Thyroid gland (tissue), 4 donors: ENCODE data around the gene LRRC41. TPM values are rescaled to one million over a fixed set of nuclear protein-coding genes. Genes with fewer than 3 reads are reported as not detected.
"Not testable (repeated sequence)": the region's sequence is repeated elsewhere in the genome, so short reads cannot be mapped to it uniquely, and the experiment has no call there.

Experiments used
- DNase-seq, 2 donors: peaks; one replicate each; pipeline ENCODE4 v3.0.0-alpha.2; 2019
- H3K27ac ChIP-seq, 3 donors: fragments of 200-600 bp; sonication (generic); 1 replicate in 2 of 3; 2 replicates in 1 of 3; pipeline ENCODE4 v1.5.1; 2016 to 2019; ENCODE audit warnings: mild to moderate bottlenecking in 1 of 3, moderate library complexity in 1 of 3
- H3K27me3 ChIP-seq: fragments of 200-600 bp; sonication (generic); one replicate; pipeline ENCODE4 v1.5.1; 2019
- H3K36me3 ChIP-seq, 2 donors: fragments of 200-600 bp; sonication (generic); one replicate each; pipeline ENCODE4 v1.5.1; 2016 to 2019
- H3K4me1 ChIP-seq, 2 donors: fragments of 200-600 bp; sonication (generic); one replicate each; pipeline ENCODE4 v1.5.1; 2017 to 2019
- H3K4me3 ChIP-seq, 3 donors: fragments of 200-600 bp; sonication (generic); replicated peaks in 1 of 3; 1 replicate in 2 of 3; 2 replicates in 1 of 3; pipeline ENCODE4 v1.5.1; 2016; ENCODE audit warnings: mild to moderate bottlenecking in 1 of 3
- H3K9me3 ChIP-seq: fragments of 200-600 bp; sonication (generic); one replicate; pipeline ENCODE4 v1.5.1; 2017
- POLR2A ChIP-seq, 2 donors: fragments of 450-650 bp; IDR thresholded peaks; one replicate each; pipeline ENCODE4 v1.6.1; 2017; ENCODE audit warnings: antibody characterized with exemption in 2 of 2, mild to moderate bottlenecking in 2 of 2, moderate library complexity in 1 of 2
- WGBS, 2 donors: methylation state at CpG; one replicate each; pipeline ENCODE4 v1.1.5; 2017; 5-methylcytosine and 5-hydroxymethylcytosine counted together
- intact Hi-C: fragments of 100-400 bp; cut with DNase I; formaldehyde crosslinking; loops from one replicate; pipeline ENCODE4 v1.15.1; 2023
- total RNA-seq, 4 donors: library from RNA; depleted of rRNA; stranded (reverse); fragments of >200 nt; gene quantifications; one replicate each; pipeline ENCODE4 v1.2.3, GENCODE V29; 2016
- TF ChIP-seq, protein P1 (sequence below), 6 experiments: fragments of 200-600 bp in 3 of 6; fragments of 450-650 bp in 3 of 6; sonication (generic) in 3 of 6; IDR thresholded peaks; one replicate each; pipeline ENCODE4 v1.5.1; 2016 to 2019; ENCODE audit warnings: antibody characterized with exemption in 6 of 6, mild to moderate bottlenecking in 2 of 6, inconsistent platforms in 1 of 6, moderate library complexity in 1 of 6

LRRC41 gene
- total RNA-seq, 4 donors from 2014 or later, result 73.5 to 111 (median 99.4) TPM

DNA sequence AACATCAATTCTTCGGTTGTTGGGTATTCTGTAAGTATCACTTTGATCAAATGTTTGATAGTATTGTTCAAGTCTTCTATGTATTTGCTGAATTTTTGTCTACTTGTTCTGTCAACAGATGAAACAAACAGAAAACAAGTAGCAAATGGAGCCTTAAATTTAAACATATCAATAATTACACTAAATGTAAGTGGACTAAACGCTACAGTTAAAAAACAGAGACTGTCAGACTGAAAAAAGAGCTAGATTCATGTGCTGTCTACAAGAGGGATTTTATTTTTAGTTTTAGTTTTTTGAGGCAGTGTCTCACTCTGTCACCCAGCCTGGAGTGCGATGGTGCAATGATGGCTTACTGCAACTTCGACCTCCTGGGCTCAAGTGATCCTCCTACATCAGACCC lies 66.5 kb downstream of the LRRC41 start:
- Histone ChIP-seq H3K9me3 (no peaks in the 10 kb centered on the region), H3K36me3 (no peaks in the 10 kb centered on the region), H3K4me1 (no peaks in the 10 kb centered on the region), H3K27me3 (no peaks in the 10 kb centered on the region), H3K4me3 (no peak overlapping the region), H3K27ac (no peak overlapping the region)
- WGBS, 2 donors, result 90 to 91% methylated on average over 4 of the region's 4 CpGs
- TF ChIP-seq POLR2A (IDR thresholded peaks at IDR 0.05), result no peak
- TF ChIP-seq, protein P1, sequence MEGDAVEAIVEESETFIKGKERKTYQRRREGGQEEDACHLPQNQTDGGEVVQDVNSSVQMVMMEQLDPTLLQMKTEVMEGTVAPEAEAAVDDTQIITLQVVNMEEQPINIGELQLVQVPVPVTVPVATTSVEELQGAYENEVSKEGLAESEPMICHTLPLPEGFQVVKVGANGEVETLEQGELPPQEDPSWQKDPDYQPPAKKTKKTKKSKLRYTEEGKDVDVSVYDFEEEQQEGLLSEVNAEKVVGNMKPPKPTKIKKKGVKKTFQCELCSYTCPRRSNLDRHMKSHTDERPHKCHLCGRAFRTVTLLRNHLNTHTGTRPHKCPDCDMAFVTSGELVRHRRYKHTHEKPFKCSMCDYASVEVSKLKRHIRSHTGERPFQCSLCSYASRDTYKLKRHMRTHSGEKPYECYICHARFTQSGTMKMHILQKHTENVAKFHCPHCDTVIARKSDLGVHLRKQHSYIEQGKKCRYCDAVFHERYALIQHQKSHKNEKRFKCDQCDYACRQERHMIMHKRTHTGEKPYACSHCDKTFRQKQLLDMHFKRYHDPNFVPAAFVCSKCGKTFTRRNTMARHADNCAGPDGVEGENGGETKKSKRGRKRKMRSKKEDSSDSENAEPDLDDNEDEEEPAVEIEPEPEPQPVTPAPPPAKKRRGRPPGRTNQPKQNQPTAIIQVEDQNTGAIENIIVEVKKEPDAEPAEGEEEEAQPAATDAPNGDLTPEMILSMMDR (IDR thresholded peaks at IDR 0.05), result no peak
- intact Hi-C loops, result no loop called here
- no peak for DNase-seq

DNA sequence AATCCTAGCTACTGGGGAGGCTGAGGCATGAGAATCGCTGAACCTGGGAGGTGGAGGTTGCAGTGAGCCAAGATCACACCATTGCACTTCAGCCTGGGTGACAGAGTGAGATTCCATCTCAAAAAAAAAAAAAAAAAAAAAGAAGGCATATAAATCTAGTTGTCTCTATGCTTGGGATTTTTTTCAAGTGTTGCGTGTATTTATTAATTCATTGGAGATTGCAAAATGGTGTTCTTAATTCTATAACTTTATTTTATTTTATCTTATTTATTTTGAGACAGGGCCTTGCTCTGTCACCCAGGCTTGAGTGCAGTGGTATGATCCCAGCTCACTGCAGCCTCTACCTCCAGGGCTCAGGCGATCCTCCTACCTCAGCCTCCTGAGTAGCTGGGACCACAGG lies 72.2 kb downstream of the LRRC41 start:
- intact Hi-C loops, result not testable (repeated sequence)

More for the DNA sequence above, 72.2 kb downstream of the LRRC41 start:
- whole genome bisulfite sequencing, 2 donors, result 94 to 97% methylated on average over 3 of the region's 3 CpGs
- H3K9me3 ChIP-seq, H3K4me3 ChIP-seq, H3K4me1 ChIP-seq, H3K27me3 ChIP-seq, H3K36me3 ChIP-seq, H3K27ac ChIP-seq, DNase-seq: not testable (repeated sequence)

Other genes with a start within 250 kb of the LRRC41 start
- gene PIK3R3, start 171.0 kb downstream of the LRRC41 start, total RNA-seq, result 10 to 100 TPM; 16.0 to 36.2 (median 20.9) TPM
- gene TSPAN1, start 128.5 kb downstream of the LRRC41 start, total RNA-seq, result 100 to 1,000 TPM in 2 of 4 donors, 10 to 100 TPM in 2; 61.2 to 154 (median 105) TPM
- gene P3R3URF, start 127.1 kb downstream of the LRRC41 start, total RNA-seq, result not detected
- gene POMGNT1, start 105.2 kb downstream of the LRRC41 start, total RNA-seq, result 10 to 100 TPM; 54.2 to 90.8 (median 79.3) TPM
- gene LURAP1, start 100.3 kb downstream of the LRRC41 start, total RNA-seq, result 10 to 100 TPM; 30.5 to 47.4 (median 37.8) TPM
- gene RAD54L, start 55.9 kb downstream of the LRRC41 start, total RNA-seq, result 1 to 10 TPM in 1 of 4 donors, under 1 TPM in 3; 0.27 to 1.7 (median 0.61) TPM
- 100 to 1,000 TPM; 122 to 367 (median 267) TPM for gene UQCRH, start 82 bp upstream of the LRRC41 start, total RNA-seq
- gene NSUN4, start 37.2 kb upstream of the LRRC41 start, total RNA-seq, result 10 to 100 TPM; 23.4 to 40.0 (median 34.9) TPM
- 100 to 1,000 TPM; 103 to 199 (median 152) TPM for gene FAAH, start 90.7 kb upstream of the LRRC41 start, total RNA-seq
- not detected for gene DMBX1, start 186.2 kb upstream of the LRRC41 start, total RNA-seq
- gene KNCN, start 248.0 kb upstream of the LRRC41 start, total RNA-seq, result not detected